ENCODE measurements around the gene C3orf18. TPM values are rescaled to one million over a fixed set of nuclear protein-coding genes. Genes with fewer than 3 reads are reported as not detected.

Gene C3orf18
- total RNA-seq = 10 to 100 TPM; 11.5 to 13.0 TPM
- polyA plus RNA-seq = 15.8 TPM

- H3K9me3 ChIP-seq (ENCODE audit: low read length) = no peaks in the 10 kb centered on the region
- peak within 1 kb of the TSS; percentile 90 to 97 (median 94) for H3K4me3 Mint-ChIP-seq
- H3K27me3 Mint-ChIP-seq = peaks cover 0 to 3% of the 10 kb centered on the region in 2 donors
- no peaks in the 10 kb centered on the region for H3K36me3 ChIP-seq (ENCODE audit: insufficient read depth, low read length)
- H3K4me3 ChIP-seq (ENCODE audit: low read length) = peak within 1 kb of the TSS; percentile 57
- H3K4me1 Mint-ChIP-seq = peaks cover 38 to 69% (median 42%) of the 10 kb centered on the region in 3 donors
- no peaks in the 10 kb centered on the region for H3K9me3 Mint-ChIP-seq
- peaks cover 0 to 22% (median 2%) of the 10 kb centered on the region in 3 donors for H3K36me3 Mint-ChIP-seq
- peak within 1 kb of the TSS; percentile 82 for H3K27ac ChIP-seq (ENCODE audit: low read depth, low read length)
- peaks cover 52% of the 10 kb centered on the region for H3K4me1 ChIP-seq (ENCODE audit: insufficient read depth, low read length)
- peak within 1 kb of the TSS; percentile 91 to 99 (median 96) for H3K27ac Mint-ChIP-seq
- CTCF ChIA-PET = interaction anchor here (1.1 to 18.9 kb wide), 5 partner anchors 22 to 220 kb away, joined by 3 to 724 read pairs (median 5); partner anchors contain the start of genes CISH and MAPKAPK3
- POLR2A ChIA-PET = interaction anchor here (0.5 to 6.1 kb wide), 14 partner anchors 19 to 1120 kb away, joined by 3 to 57 read pairs (median 4); partner anchors contain the start of genes CISH, CYB561D2, GNAI2 and IFRD2
- peak; percentile 91 to 95 (median 92) for DNase-seq
- H3K27me3 ChIP-seq (ENCODE audit: insufficient read depth, low read length, poor library complexity, severe bottlenecking) = no peaks in the 10 kb centered on the region
Observed at GRCh38 chr3:50567386-50568167, at the start of gene C3orf18. C3orf18 (minus strand) TSS chr3:50567747; CDS start chr3:50565699, 2,048 bp downstream.

GRCh38 chr3:50616770-50617095 lies 49.2 kb upstream of the C3orf18 start:
- Histone ChIP-seq H3K27ac (ENCODE audit: low read depth, low read length) (peak overlapping the region; percentile 53), H3K4me3 (ENCODE audit: low read length) (peak overlapping the region; percentile 81), H3K36me3 (ENCODE audit: insufficient read depth, low read length) (no peaks in the 10 kb centered on the region), H3K9me3 (ENCODE audit: low read length) (no peaks in the 10 kb centered on the region), H3K4me1 (ENCODE audit: insufficient read depth, low read length) (peaks cover 68% of the 10 kb centered on the region), H3K27me3 (ENCODE audit: insufficient read depth, low read length, poor library complexity, severe bottlenecking) (no peaks in the 10 kb centered on the region)
- peak; percentile 93 to 97 (median 95) for DNase-seq
- Mint-ChIP-seq H3K36me3 (peaks cover 0 to 16% (median 1%) of the 10 kb centered on the region in 3 donors), H3K27ac (peak overlapping the region; percentile 78 to 98 (median 94)), H3K4me1 (peaks cover 66 to 75% (median 69%) of the 10 kb centered on the region in 3 donors), H3K4me3 (peak overlapping the region; percentile 83 to 98 (median 92)), H3K27me3 (no peaks in the 10 kb centered on the region), H3K9me3 (no peaks in the 10 kb centered on the region)
- ChIA-PET CTCF (interaction anchor here (0.6 to 21.6 kb wide), 29 partner anchors 10 to 1065 kb away, joined by 3 to 724 read pairs (median 6); partner anchors contain the start of genes C3orf18, CYB561D2, DOCK3 and HEMK1), POLR2A (interaction anchor here (0.8 to 3.8 kb wide), 5 partner anchors 14 to 883 kb away, joined by 3 to 57 read pairs (median 6); partner anchors contain the start of genes C3orf18, DCAF1, HEMK1 and MANF)

GRCh38 chr3:50616003-50616769 lies 48.6 kb upstream of the C3orf18 start:
- peak; percentile 76 to 86 (median 79) for DNase-seq
- Histone ChIP-seq H3K27ac (ENCODE audit: low read depth, low read length) (peak overlapping the region; percentile 53), H3K9me3 (ENCODE audit: low read length) (no peaks in the 10 kb centered on the region), H3K27me3 (ENCODE audit: insufficient read depth, low read length, poor library complexity, severe bottlenecking) (no peaks in the 10 kb centered on the region), H3K4me1 (ENCODE audit: insufficient read depth, low read length) (peaks cover 68% of the 10 kb centered on the region), H3K4me3 (ENCODE audit: low read length) (peak overlapping the region; percentile 81), H3K36me3 (ENCODE audit: insufficient read depth, low read length) (no peaks in the 10 kb centered on the region)
- peaks cover 66 to 72% (median 69%) of the 10 kb centered on the region in 3 donors for H3K4me1 Mint-ChIP-seq
- ChIA-PET CTCF (interaction anchor here (0.6 to 21.6 kb wide), 41 partner anchors 8 to 1070 kb away, joined by 3 to 724 read pairs (median 6); partner anchors contain the start of genes C3orf18, CYB561D2, DOCK3 and HEMK1), POLR2A (interaction anchor here (0.6 to 3.8 kb wide), 8 partner anchors 15 to 883 kb away, joined by 3 to 57 read pairs (median 4); partner anchors contain the start of genes C3orf18, DCAF1, HEMK1 and MANF)
- H3K36me3 Mint-ChIP-seq = peaks cover 0 to 15% (median 1%) of the 10 kb centered on the region in 3 donors
- peak overlapping the region; percentile 83 to 98 (median 92) for H3K4me3 Mint-ChIP-seq
- no peaks in the 10 kb centered on the region for H3K27me3 Mint-ChIP-seq
- H3K27ac Mint-ChIP-seq = peak overlapping the region; percentile 78 to 98 (median 94)
- no peaks in the 10 kb centered on the region for H3K9me3 Mint-ChIP-seq

- Histone ChIP-seq H3K27ac (ENCODE audit: low read depth, low read length) (no peak overlapping the region), H3K27me3 (ENCODE audit: insufficient read depth, low read length, poor library complexity, severe bottlenecking) (no peaks in the 10 kb centered on the region), H3K9me3 (ENCODE audit: low read length) (no peaks in the 10 kb centered on the region), H3K4me1 (ENCODE audit: insufficient read depth, low read length) (peaks cover 59% of the 10 kb centered on the region), H3K4me3 (ENCODE audit: low read length) (no peak overlapping the region), H3K36me3 (ENCODE audit: insufficient read depth, low read length) (peaks cover 7% of the 10 kb centered on the region)
- Mint-ChIP-seq H3K36me3 (peaks cover 0 to 13% (median 2%) of the 10 kb centered on the region in 3 donors), H3K9me3 (no peaks in the 10 kb centered on the region), H3K4me3 (peak overlapping the region in 2 of 7 donors; percentile 36 to 70), H3K27ac (peak overlapping the region in 1 of 8 donors; percentile 21), H3K27me3 (no peaks in the 10 kb centered on the region), H3K4me1 (peaks cover 59 to 71% (median 62%) of the 10 kb centered on the region in 3 donors)
- CTCF ChIA-PET = interaction anchor here (0.6 to 21.6 kb wide), 29 partner anchors 9 to 1410 kb away, joined by 3 to 724 read pairs (median 7); partner anchors contain the start of genes C3orf18, CYB561D2, HEMK1 and NPRL2
- DNase-seq = no peak
- POLR2A ChIA-PET = interaction anchor here (1.4 to 3.8 kb wide), 4 partner anchors 24 to 45 kb away, joined by 3 to 57 read pairs (median 16); partner anchors contain the start of genes C3orf18 and HEMK1
Observed at GRCh38 chr3:50615190-50615589, 47.6 kb upstream of the C3orf18 start.

- peak in 1 of 5 donors; percentile 19 for DNase-seq
- Mint-ChIP-seq H3K27me3 (no peaks in the 10 kb centered on the region), H3K36me3 (peaks cover 8 to 20% (median 12%) of the 10 kb centered on the region in 3 donors), H3K27ac (peak overlapping the region; percentile 91 to 99 (median 95)), H3K4me3 (peak overlapping the region; percentile 82 to 97 (median 97)), H3K9me3 (no peaks in the 10 kb centered on the region), H3K4me1 (peaks cover 57 to 71% (median 64%) of the 10 kb centered on the region in 3 donors)
- Histone ChIP-seq H3K27me3 (ENCODE audit: insufficient read depth, low read length, poor library complexity, severe bottlenecking) (no peaks in the 10 kb centered on the region), H3K36me3 (ENCODE audit: insufficient read depth, low read length) (peaks cover 19% of the 10 kb centered on the region), H3K9me3 (ENCODE audit: low read length) (no peaks in the 10 kb centered on the region), H3K4me1 (ENCODE audit: insufficient read depth, low read length) (peaks cover 51% of the 10 kb centered on the region), H3K4me3 (ENCODE audit: low read length) (peak overlapping the region; percentile 98), H3K27ac (ENCODE audit: low read depth, low read length) (peak overlapping the region; percentile 84)
- ChIA-PET CTCF (interaction anchor here (0.7 to 21.6 kb wide), 18 partner anchors 8 to 266 kb away, joined by 3 to 724 read pairs (median 5); partner anchors contain the start of genes C3orf18 and HEMK1), POLR2A (interaction anchor here (1.3 to 4.2 kb wide), 5 partner anchors 13 to 43 kb away, joined by 4 to 48 read pairs (median 24); partner anchors contain the start of gene HEMK1)
Observed at GRCh38 chr3:50612970-50613846, 45.7 kb upstream of the C3orf18 start.

- H3K4me3 Mint-ChIP-seq = peak overlapping the region; percentile 82 to 97 (median 97)
- H3K27ac ChIP-seq (ENCODE audit: low read depth, low read length) = peak overlapping the region; percentile 84
Observed at GRCh38 chr3:50612234-50612882, 44.8 kb upstream of the C3orf18 start.

More at GRCh38 chr3:50612234-50612882, 44.8 kb upstream of the C3orf18 start:
- no peaks in the 10 kb centered on the region for H3K27me3 ChIP-seq (ENCODE audit: insufficient read depth, low read length, poor library complexity, severe bottlenecking)
- Mint-ChIP-seq H3K36me3 (peaks cover 11 to 26% (median 13%) of the 10 kb centered on the region in 3 donors), H3K27ac (peak overlapping the region; percentile 91 to 99 (median 95)), H3K4me1 (peaks cover 62 to 74% (median 68%) of the 10 kb centered on the region in 3 donors), H3K9me3 (no peaks in the 10 kb centered on the region), H3K27me3 (no peaks in the 10 kb centered on the region)
- ChIA-PET CTCF (interaction anchor here (0.6 to 21.6 kb wide), 15 partner anchors 10 to 777 kb away, joined by 3 to 724 read pairs (median 6); partner anchors contain the start of genes C3orf18 and HEMK1), POLR2A (interaction anchor here (0.7 to 4.2 kb wide), 9 partner anchors 12 to 773 kb away, joined by 3 to 48 read pairs (median 18); partner anchors contain the start of genes C3orf18, HEMK1 and MANF)
- H3K9me3 ChIP-seq (ENCODE audit: low read length) = no peaks in the 10 kb centered on the region
- DNase-seq = peak in 3 of 5 donors; percentile 17 to 42 (median 20)
- H3K36me3 ChIP-seq (ENCODE audit: insufficient read depth, low read length) = peaks cover 27% of the 10 kb centered on the region
- H3K4me3 ChIP-seq (ENCODE audit: low read length) = peak overlapping the region; percentile 98
- H3K4me1 ChIP-seq (ENCODE audit: insufficient read depth, low read length) = peaks cover 54% of the 10 kb centered on the region

All from CD8-positive, alpha-beta memory T cell (primary cell).